ENCODE data around the gene AKNA. TPM values are rescaled to one million over a fixed set of nuclear protein-coding genes. Genes with fewer than 3 reads are reported as not detected.
"Not testable (repeated sequence)": the region's sequence is repeated elsewhere in the genome, so short reads cannot be mapped to it uniquely, and the experiment has no call there.

AKNA gene
- total RNA-seq, 1 experiment from 2014 or later: 36.2 TPM

GRCh38 chr9:114328357-114328820, 59.4 kb downstream of the AKNA start:
- not testable (repeated sequence) for DNase-seq (ENCODE audit: extremely low read depth, low read depth)

DNA sequence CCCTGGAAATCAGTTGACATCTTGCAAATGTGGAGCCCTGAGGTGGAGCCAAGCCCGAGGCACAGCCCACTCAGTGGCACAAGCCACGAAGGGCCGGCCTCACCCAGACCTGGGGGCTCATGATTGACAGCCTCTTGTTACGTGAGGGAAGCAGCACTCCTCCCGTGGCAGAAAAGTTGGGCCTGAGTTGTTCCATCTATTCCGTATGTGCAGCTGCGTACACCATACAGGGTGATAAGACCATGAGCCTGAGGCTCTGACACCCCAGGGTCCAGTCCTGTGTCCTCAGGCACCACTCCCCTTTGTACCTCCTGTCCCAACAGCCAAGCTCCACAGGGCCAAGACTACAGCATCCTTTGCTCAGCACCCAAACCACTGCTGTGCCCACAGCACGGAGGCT, 60.0 kb downstream of the AKNA start:
- no peak for DNase-seq (ENCODE audit: extremely low read depth, low read depth)

- not testable (repeated sequence) for DNase-seq (ENCODE audit: extremely low read depth, low read depth)
Observed at GRCh38 chr9:114325684-114326254, 62.0 kb downstream of the AKNA start.

GRCh38 chr9:114324965-114325364, 62.8 kb downstream of the AKNA start:
- not testable (repeated sequence) for DNase-seq (ENCODE audit: extremely low read depth, low read depth)

- DNase-seq (ENCODE audit: extremely low read depth, low read depth): no peak
Observed at GRCh38 chr9:114324492-114324891, 63.3 kb downstream of the AKNA start.

GRCh38 chr9:114323849-114324248, 63.9 kb downstream of the AKNA start:
- DNase-seq (ENCODE audit: extremely low read depth, low read depth): not testable (repeated sequence)

GRCh38 chr9:114322831-114323531, 64.8 kb downstream of the AKNA start, which contains the start of gene ORM1:
Gene ORM1 (plus strand): TSS chr9:114323098. CDS start chr9:114323134, 36 bp downstream.
- not testable (repeated sequence) for DNase-seq (ENCODE audit: extremely low read depth, low read depth)

GRCh38 chr9:114322160-114322818, 65.5 kb downstream of the AKNA start:
- DNase-seq (ENCODE audit: extremely low read depth, low read depth): not testable (repeated sequence)

DNA sequence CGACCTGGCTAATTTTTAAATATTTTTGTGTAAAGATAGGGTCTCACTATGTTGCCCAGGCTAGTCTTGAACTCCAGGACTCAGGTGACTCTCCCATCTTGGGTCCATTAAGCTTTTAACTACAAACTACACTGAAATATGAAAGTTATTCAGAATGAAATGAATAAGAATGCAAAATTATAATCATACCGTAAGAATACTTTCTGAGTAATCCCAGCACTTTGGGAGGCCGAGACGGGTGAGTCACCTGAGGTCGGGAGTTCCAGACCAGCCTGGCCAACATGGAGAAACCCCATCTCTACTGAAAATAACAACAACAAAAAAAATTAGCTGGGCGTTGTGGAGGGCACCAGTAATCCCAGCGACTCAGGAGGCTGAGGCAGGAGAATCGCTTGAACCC, 66.0 kb downstream of the AKNA start:
- no peak for DNase-seq (ENCODE audit: extremely low read depth, low read depth)

DNA sequence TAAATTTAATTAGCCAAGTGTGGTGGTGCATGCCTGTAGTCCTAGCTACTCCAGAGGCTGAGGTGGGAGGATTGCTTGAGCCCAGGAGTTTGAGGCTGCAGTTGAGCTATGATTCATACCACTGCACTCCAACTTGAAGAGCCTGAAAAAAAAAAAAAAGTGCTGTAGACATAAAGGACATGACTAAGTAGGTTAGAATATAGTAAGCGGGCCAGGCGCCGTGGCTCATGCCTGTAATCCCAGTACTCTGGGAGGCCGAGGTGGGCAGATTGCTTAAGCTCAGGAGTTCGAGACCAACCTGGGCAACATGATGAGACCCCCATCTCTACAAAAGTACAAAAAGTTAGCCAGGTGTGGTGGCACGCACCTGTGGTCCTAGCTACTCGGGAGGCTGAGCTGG, 67.1 kb downstream of the AKNA start:
- not testable (repeated sequence) for DNase-seq (ENCODE audit: extremely low read depth, low read depth)

DNA sequence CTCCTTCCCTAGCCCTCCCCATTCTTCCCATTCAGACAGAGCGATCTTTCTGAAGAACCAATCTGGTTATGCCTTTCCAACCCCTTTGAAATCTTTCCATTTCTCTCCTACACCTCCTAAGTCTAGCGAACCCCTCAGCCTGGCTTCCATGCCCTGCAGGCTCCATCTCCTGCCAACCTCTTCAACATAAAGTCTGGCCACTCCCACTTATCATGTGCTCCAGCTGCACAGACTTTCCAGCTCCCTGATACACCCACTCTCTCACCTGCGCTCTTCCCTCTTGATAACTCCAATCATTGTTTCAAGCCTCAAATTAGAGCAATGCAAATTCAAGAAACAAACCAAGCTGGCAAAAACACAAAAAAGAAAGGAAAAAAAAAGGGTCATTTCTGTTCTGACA, 68.6 kb downstream of the AKNA start:
- no peak for DNase-seq (ENCODE audit: extremely low read depth, low read depth)

DNA sequence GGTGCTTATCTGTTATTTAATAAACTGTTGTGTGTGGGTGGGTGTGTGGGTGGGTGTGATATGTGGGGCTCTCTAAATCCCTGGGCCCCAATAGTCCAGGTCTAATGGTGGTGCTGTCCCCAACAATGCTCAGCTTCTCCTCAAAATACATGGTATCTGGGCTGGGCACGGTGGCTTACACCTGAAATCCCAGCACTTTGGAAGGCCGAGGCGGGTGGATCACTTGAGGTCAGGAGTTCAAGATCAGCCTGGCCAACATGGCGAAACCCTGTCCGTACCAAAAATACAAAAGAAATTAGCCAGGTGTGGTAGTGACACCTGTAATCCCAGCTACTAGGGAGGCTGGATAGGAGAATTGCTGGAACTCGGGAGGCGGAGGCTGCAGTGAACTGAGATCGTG, 69.4 kb downstream of the AKNA start:
- DNase-seq (ENCODE audit: extremely low read depth, low read depth): no peak

GRCh38 chr9:114317665-114318357, 70.0 kb downstream of the AKNA start:
- peak; percentile 44 for DNase-seq (ENCODE audit: extremely low read depth, low read depth)

GRCh38 chr9:114316605-114317230, 71.1 kb downstream of the AKNA start:
- no peak for DNase-seq (ENCODE audit: extremely low read depth, low read depth)

GRCh38 chr9:114315723-114316363, 71.9 kb downstream of the AKNA start:
- DNase-seq (ENCODE audit: extremely low read depth, low read depth): no peak

DNA sequence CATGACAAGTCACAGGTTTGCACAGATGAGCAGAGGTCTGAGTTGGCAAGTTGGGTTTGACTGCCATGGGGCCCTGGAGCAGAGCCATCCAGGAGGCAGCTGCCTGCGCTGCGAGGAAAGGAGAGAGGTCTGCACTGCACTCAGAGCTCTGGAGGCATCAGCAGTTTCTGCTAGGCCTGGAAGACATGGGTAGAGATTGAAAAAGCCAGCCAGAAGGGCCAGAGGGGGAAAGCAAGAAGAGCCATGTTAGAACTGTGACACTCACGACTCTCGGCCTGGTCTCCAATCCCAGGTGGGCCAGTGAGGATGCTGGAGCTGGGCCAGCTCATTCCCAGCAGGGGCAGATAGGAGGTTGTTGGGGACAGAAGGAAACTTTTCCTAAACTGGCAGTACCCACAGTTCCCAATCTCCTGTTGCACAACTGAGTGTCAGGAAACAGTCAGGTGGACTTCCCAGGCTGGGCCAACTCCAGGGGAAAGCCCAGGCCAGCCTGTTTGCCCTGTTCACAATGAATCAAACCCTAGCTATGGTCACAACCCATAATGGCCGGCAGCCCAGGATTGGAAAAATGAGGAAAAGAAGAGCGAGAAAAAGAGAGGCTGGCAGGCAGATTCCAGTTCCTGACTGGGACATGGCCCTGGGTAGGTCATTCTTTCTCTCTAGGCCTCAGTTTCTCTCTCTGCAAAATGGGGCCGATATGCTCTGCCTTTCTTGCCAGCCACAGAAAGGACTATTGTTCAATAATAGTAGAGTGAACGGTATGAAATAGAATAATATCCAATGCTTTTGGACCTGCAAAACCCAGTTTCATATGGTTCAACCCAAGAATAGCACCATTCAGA, 72.7 kb downstream of the AKNA start:
- DNase-seq (ENCODE audit: extremely low read depth, low read depth): no peak

DNA sequence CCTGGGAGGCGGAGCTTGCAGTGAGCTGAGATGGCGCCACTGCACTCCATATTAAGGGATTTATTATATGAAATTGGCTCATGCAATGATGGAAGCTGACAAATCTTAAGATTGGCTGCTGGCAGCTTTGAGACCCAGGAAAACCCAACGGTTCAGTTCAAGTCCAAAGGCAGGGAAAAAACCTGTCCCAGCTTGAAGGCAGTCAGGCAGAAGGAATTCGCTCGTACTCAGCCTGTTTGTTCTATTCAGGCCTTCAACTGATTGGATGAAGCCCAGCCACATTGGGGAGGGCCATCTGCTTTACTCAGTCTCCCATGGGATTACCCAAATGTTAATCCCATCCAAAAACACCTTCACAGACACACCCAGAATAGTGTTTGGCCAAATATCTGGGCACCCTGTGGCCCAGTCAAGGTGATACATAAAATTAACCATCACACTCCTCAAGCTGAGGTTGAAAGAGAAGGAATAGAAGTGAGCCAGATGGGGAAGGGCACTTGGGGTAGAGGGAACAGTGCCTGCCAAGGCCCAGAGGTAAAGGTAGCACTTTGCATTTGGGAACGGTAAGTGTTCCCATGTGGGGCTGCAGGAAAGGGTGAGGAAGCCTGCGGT, 73.4 kb downstream of the AKNA start:
- DNase-seq (ENCODE audit: extremely low read depth, low read depth): no peak

GRCh38 chr9:114313186-114313585, 74.6 kb downstream of the AKNA start:
- DNase-seq (ENCODE audit: extremely low read depth, low read depth): no peak

GRCh38 chr9:114312513-114312875, 75.3 kb downstream of the AKNA start:
- no peak for DNase-seq (ENCODE audit: extremely low read depth, low read depth)
